ENCODE data around the gene MOGAT1.

GRCh38 chr2:222653280-222653679 lies 18.2 kb upstream of the MOGAT1 start:
- TF ChIP-seq GATA2 (IDR thresholded peaks at IDR 0.05; ENCODE audit: low read depth, low read length) (no peak), GATA3 (IDR thresholded peaks at IDR 0.05; ENCODE audit: low read depth, low read length) (no peak)

All from SH-SY5Y (cell line).